ENCODE results near the gene TMEM223.

DNA sequence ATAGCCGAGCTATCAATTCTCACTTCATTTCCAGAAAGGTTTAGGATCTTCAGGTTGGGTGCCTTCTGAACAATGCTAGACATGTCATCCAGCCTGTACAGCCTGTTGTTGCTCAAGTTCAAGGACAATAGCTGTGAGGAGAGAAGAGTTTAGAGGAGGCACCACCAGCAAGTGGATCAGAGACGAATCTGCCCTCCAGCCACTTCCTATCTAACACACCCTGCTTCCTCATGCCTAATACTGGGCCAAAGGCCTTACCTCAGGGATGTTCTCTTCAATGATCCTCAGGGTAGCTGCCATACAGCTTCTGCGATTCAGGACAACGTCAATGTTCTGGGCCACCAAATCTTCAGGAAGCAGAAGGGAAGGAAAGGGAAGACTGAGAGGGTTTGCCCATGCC lies 9.3 kb upstream of the TMEM223 start:
- no peak for TF ChIP-seq SETDB1 (IDR thresholded peaks at IDR 0.05; ENCODE audit: insufficient read length, low read length)
- no peak for TF ChIP-seq ZNF155 (tag by site-specific recombination; IDR thresholded peaks at IDR 0.05)
